GM12878 (cell line): ENCODE results near the gene MCC.

Experiments used
- EP300 ChIP-seq, 2 experiments: fragments of 150-350 bp in 1 of 2; IDR thresholded peaks; 2 replicates each; pipeline ENCODE4 v1.6.1; 2011 to 2012; ENCODE audit warnings: low read depth in 2 of 2, low read length in 2 of 2, borderline replicate concordance in 1 of 2, improper control_type of control experiment in 1 of 2, inconsistent platforms in 1 of 2; ENCODE audit not compliant: control insufficient read depth in 1 of 2
- NR2C2 ChIP-seq: IDR thresholded peaks from 2 replicates; pipeline ENCODE4 v1.6.1; 2011; ENCODE audit warnings: borderline replicate concordance, low read depth; ENCODE audit not compliant: control insufficient read depth, insufficient read length
- POLR2A ChIP-seq: IDR thresholded peaks from 2 replicates; pipeline ENCODE4 v1.6.1; 2011; ENCODE audit warnings: low read depth, mild to moderate bottlenecking, low read length
- SP1 ChIP-seq: IDR thresholded peaks from one replicate; pipeline ENCODE4 v1.6.1; 2011; ENCODE audit warnings: low read depth, low read length
- TF ChIP-seq, protein P1 (sequence below): IDR thresholded peaks from 2 replicates; pipeline ENCODE4 v1.6.1; 2012; ENCODE audit warnings: mild to moderate bottlenecking, low read depth, low read length
- TF ChIP-seq, protein P2 (sequence below): fragments of 150-350 bp; IDR thresholded peaks from 2 replicates; pipeline ENCODE4 v1.6.1; 2014; ENCODE audit warnings: mild to moderate bottlenecking, low read depth, low read length
- TF ChIP-seq, protein P3 (sequence below), 3 experiments: IDR thresholded peaks in 2 of 3; conservative IDR thresholded peaks in 1 of 3; 2 replicates each; pipeline ENCODE4 v1.5.1; 2011; ENCODE audit warnings: low read depth in 3 of 3, low read length in 3 of 3, mild to moderate bottlenecking in 3 of 3, control low read depth in 2 of 3, moderate library complexity in 2 of 3, inconsistent platforms in 1 of 3, mixed read lengths in 1 of 3; ENCODE audit not compliant: control insufficient read depth in 2 of 3, insufficient read depth in 1 of 3; ENCODE audit errors: extremely low read depth in 1 of 3

DNA sequence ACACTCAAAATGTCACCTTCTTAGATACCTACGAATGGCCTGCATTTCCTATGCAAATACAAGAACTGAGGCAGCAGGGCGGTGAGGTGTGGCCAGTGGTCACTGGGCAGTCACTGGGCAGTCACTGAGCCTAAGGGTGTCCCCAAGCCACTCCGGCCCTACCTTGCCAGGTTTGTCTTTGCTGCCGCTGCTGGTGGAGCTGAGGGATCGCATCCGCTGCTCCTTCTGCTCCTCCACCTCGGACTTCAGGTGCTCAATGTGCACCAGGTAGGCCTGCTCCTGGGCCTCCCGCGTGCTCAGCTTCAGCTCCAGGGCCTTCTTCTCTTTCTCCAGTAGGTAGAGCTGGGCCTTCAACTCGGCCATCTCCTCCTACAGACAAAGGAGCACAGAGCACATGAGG lies 439.3 kb downstream of the MCC start:
- TF ChIP-seq SP1 (no peak), NR2C2 (no peak), EP300 (IDR thresholded peaks at IDR 0.05; ENCODE audit: borderline replicate concordance in 1 of 2, control insufficient read depth in 1 of 2, low read depth in 2 of 2, low read length in 2 of 2) (no peak), POLR2A (no peak)
- TF ChIP-seq, protein P1, sequence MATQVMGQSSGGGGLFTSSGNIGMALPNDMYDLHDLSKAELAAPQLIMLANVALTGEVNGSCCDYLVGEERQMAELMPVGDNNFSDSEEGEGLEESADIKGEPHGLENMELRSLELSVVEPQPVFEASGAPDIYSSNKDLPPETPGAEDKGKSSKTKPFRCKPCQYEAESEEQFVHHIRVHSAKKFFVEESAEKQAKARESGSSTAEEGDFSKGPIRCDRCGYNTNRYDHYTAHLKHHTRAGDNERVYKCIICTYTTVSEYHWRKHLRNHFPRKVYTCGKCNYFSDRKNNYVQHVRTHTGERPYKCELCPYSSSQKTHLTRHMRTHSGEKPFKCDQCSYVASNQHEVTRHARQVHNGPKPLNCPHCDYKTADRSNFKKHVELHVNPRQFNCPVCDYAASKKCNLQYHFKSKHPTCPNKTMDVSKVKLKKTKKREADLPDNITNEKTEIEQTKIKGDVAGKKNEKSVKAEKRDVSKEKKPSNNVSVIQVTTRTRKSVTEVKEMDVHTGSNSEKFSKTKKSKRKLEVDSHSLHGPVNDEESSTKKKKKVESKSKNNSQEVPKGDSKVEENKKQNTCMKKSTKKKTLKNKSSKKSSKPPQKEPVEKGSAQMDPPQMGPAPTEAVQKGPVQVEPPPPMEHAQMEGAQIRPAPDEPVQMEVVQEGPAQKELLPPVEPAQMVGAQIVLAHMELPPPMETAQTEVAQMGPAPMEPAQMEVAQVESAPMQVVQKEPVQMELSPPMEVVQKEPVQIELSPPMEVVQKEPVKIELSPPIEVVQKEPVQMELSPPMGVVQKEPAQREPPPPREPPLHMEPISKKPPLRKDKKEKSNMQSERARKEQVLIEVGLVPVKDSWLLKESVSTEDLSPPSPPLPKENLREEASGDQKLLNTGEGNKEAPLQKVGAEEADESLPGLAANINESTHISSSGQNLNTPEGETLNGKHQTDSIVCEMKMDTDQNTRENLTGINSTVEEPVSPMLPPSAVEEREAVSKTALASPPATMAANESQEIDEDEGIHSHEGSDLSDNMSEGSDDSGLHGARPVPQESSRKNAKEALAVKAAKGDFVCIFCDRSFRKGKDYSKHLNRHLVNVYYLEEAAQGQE, result no peak
- TF ChIP-seq, protein P2, sequence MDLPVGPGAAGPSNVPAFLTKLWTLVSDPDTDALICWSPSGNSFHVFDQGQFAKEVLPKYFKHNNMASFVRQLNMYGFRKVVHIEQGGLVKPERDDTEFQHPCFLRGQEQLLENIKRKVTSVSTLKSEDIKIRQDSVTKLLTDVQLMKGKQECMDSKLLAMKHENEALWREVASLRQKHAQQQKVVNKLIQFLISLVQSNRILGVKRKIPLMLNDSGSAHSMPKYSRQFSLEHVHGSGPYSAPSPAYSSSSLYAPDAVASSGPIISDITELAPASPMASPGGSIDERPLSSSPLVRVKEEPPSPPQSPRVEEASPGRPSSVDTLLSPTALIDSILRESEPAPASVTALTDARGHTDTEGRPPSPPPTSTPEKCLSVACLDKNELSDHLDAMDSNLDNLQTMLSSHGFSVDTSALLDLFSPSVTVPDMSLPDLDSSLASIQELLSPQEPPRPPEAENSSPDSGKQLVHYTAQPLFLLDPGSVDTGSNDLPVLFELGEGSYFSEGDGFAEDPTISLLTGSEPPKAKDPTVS, result no peak
- TF ChIP-seq, protein P3, sequence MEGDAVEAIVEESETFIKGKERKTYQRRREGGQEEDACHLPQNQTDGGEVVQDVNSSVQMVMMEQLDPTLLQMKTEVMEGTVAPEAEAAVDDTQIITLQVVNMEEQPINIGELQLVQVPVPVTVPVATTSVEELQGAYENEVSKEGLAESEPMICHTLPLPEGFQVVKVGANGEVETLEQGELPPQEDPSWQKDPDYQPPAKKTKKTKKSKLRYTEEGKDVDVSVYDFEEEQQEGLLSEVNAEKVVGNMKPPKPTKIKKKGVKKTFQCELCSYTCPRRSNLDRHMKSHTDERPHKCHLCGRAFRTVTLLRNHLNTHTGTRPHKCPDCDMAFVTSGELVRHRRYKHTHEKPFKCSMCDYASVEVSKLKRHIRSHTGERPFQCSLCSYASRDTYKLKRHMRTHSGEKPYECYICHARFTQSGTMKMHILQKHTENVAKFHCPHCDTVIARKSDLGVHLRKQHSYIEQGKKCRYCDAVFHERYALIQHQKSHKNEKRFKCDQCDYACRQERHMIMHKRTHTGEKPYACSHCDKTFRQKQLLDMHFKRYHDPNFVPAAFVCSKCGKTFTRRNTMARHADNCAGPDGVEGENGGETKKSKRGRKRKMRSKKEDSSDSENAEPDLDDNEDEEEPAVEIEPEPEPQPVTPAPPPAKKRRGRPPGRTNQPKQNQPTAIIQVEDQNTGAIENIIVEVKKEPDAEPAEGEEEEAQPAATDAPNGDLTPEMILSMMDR (IDR thresholded peaks at IDR 0.05 in 2 of 3, conservative IDR thresholded peaks at IDR 0.05 in 1 of 3; ENCODE audit: control insufficient read depth in 2 of 3, extremely low read depth in 1 of 3, insufficient read depth in 1 of 3, low read depth in 3 of 3, low read length in 3 of 3), result no peak
